Heart left ventricle (tissue), 16 donors: ENCODE measurements around the gene MAGEB5. TPM values are rescaled to one million over a fixed set of nuclear protein-coding genes. Genes with fewer than 3 reads are reported as not detected.

Experiments
- ATAC-seq, 4 donors: fragments of 200-7000 bp; cut with Tn5 transposase; one replicate each; pipeline ENCODE4 v1.9.1; 2020 to 2022; ENCODE audit warnings: moderate library complexity in 4 of 4, mild to moderate bottlenecking in 3 of 4, moderate number of reproducible peaks in 1 of 4
- DNase-seq, 5 donors: peaks; one replicate each; pipeline ENCODE4 v3.0.0-alpha.2; 2020
- H3K27ac ChIP-seq, 12 donors: fragments of 200-600 bp; sonication (generic) in 4 of 12; one replicate each; pipeline versions ENCODE4 v1.5.0 to v1.8.0; 2016 to 2022; ENCODE audit warnings: mild to moderate bottlenecking in 2 of 12
- H3K27me3 ChIP-seq, 9 donors: fragments of 200-600 bp; sonication (generic) in 2 of 9; one replicate each; pipeline versions ENCODE4 v1.5.1 to v1.8.0; 2016 to 2022; ENCODE audit warnings: mild to moderate bottlenecking in 3 of 9
- H3K36me3 ChIP-seq, 9 donors: fragments of 200-600 bp; sonication (generic) in 2 of 9; one replicate each; pipeline versions ENCODE4 v1.5.0 to v1.8.0; 2018 to 2022; ENCODE audit warnings: mild to moderate bottlenecking in 2 of 9
- H3K4me1 ChIP-seq, 12 donors: fragments of 200-600 bp; sonication (generic) in 4 of 12; one replicate each; pipeline versions ENCODE4 v1.5.0 to v1.8.0; 2016 to 2022; ENCODE audit warnings: mild to moderate bottlenecking in 3 of 12
- H3K4me3 ChIP-seq, 12 donors: fragments of 200-600 bp; sonication (generic) in 4 of 12; one replicate each; pipeline versions ENCODE4 v1.5.0 to v1.8.0; 2017 to 2022; ENCODE audit warnings: mild to moderate bottlenecking in 9 of 12, moderate library complexity in 4 of 12
- H3K9me3 ChIP-seq, 12 donors: fragments of 200-600 bp; sonication (generic) in 4 of 12; one replicate each; pipeline versions ENCODE4 v1.5.0 to v1.8.0; 2016 to 2022; ENCODE audit warnings: mild to moderate bottlenecking in 1 of 12
- POLR2A ChIP-seq, 2 donors: fragments of 450-650 bp; IDR thresholded peaks; one replicate each; pipeline ENCODE4 v1.6.1; 2017; ENCODE audit warnings: antibody characterized with exemption in 2 of 2, mild to moderate bottlenecking in 2 of 2, moderate library complexity in 2 of 2
- WGBS, 4 donors: extraction: QIAGEN DNeasy Blood & Tissue Kit in 2 of 4; methylation state at CpG; one replicate each; pipeline versions ENCODE4 v1.1.5 to v1.1.7; 2013 to 2018; 5-methylcytosine and 5-hydroxymethylcytosine counted together
- intact Hi-C, 10 donors: fragments of 100-400 bp; cut with DNase I; formaldehyde crosslinking; loops; one replicate each; pipeline versions ENCODE4 v1.11.1 to v1.14.2; 2022
- polyA plus RNA-seq, 2 donors: library from polyadenylated mRNA; stranded (reverse); fragments of 200-250 nt; gene quantifications; one replicate each; pipeline ENCODE4 v1.2.3, GENCODE V29; 2013
- total RNA-seq, 9 donors: library from RNA; depleted of rRNA in 2 of 9; stranded (reverse); fragments of >200 nt in 2 of 9; fragmentation: NEBNext Ultra II Directional in 3 of 9; extraction: Animal tissue kit (Norgen Biotek cat#: 25700) in 3 of 9; gene quantifications; one replicate each; pipeline versions ENCODE4 v1.1.0 to v1.2.4, GENCODE V29; 2016 to 2023
- TF ChIP-seq, protein P1 (sequence below), 12 donors: fragments of 200-600 bp; sonication (generic) in 4 of 12; IDR thresholded peaks; one replicate each; pipeline versions ENCODE4 v1.5.0 to v1.8.0; 2018 to 2022; ENCODE audit warnings: antibody characterized with exemption in 12 of 12, mild to moderate bottlenecking in 5 of 12
- donor health status: ischemic (EF 13 %, LVEDD 7.1; RV severe dilation, severe dysfunction).
- donor health status: healthy with polysubstance abuse.
- donor health status: DM: no; HTN: yes; CAD: no.
- donor health status: DM: no; HTN: no; CAD: no.
- donor health status: ischemic (EF 25% LVEDD 6.9; RV normal size, moderate dysfunction).
- donor health status: ischemic (EF 25% LVEDD 5.7; RV mildly dilated, moderate dysfunction).
- donor health status: healthy.
- donor health status: DM: yes; HTN: yes; CAD: no.
- donor health status: ischemic (EF 35%, LVEDD 5.7; RV mildly dilated, moderate dysfunction).
- donor health status: nonischemic (EF 11% LVEDD 7.7; RV severe dilation, severe dysfunction).
- donor health status: DM: yes; HTN: yes; CAD: no.
- donor health status: PGD.
- donor health status: ischemic (EF 29% LVEDD 5.4; RV normal size, mild dysfunction).
- donor health status: nonischemic (EF 23%, LVEDD 6.1; RV moderate dilation, normal function).

Gene MAGEB5
- total and polyA plus RNA-seq, 11 donors = not detected

DNA sequence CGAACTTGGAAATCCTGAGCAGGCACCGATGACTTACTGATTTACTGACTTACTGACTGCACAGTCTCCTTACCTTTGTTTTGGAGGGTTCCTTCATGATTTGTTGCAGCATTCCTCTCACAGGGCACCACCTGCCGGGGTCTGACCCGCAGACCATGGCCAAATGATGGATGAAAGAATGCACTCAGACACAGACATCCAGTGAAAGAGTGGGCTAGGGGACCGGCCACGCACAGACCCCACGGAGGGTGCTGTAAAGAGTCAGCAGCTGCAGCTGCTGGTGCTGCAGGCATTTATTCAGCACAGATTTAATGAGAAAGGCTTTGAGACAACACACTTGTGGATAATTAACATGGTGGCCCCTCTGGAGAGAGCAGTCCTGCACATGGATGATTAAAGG is 3.4 kb downstream of the MAGEB5 start:
- no peaks in the 10 kb centered on the region for H3K9me3 ChIP-seq
- DNase-seq = no peak
- no peak overlapping the region for H3K27ac ChIP-seq
- no peaks in the 10 kb centered on the region for H3K4me1 ChIP-seq
- H3K36me3 ChIP-seq = no peaks in the 10 kb centered on the region
- peaks cover 0 to 3% (median 0%) of the 10 kb centered on the region in 9 donors for H3K27me3 ChIP-seq
- TF ChIP-seq POLR2A (IDR thresholded peaks at IDR 0.05) = no peak
- 69 to 87% (median 83%) methylated on average over 7 of the region's 7 CpGs for WGBS, 4 donors
- H3K4me3 ChIP-seq = no peak overlapping the region
- ATAC-seq = no peak
- intact Hi-C loops = no loop called here

DNA sequence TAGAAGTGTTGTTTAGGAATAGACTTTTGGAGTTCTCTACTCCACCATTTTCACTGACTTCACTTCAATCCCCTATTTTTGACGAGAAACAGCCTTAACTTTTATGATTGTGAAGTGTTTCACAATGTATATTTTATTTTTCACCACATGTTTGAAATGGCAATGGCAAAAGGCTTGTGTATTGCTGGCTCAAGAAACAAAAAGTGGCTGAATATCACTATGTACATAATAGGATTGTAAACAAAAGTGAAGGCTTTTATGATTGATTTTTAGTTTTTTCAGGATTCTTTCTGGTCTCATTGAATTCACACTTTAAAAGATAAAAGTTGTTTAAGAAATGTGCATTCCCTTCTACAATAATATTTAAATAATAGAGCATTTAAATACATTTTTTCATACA is 18.2 kb downstream of the MAGEB5 start:
- 50 to 77% (median 62%) methylated on average over 1 of the region's 1 CpG for WGBS, 4 donors
- no peak for DNase-seq
- Histone ChIP-seq H3K27ac (no peak overlapping the region), H3K9me3 (no peaks in the 10 kb centered on the region), H3K27me3 (no peaks in the 10 kb centered on the region), H3K4me3 (no peak overlapping the region), H3K36me3 (no peaks in the 10 kb centered on the region), H3K4me1 (no peaks in the 10 kb centered on the region)
- ATAC-seq = no peak
- TF ChIP-seq POLR2A (IDR thresholded peaks at IDR 0.05) = no peak
- TF ChIP-seq, protein P1, sequence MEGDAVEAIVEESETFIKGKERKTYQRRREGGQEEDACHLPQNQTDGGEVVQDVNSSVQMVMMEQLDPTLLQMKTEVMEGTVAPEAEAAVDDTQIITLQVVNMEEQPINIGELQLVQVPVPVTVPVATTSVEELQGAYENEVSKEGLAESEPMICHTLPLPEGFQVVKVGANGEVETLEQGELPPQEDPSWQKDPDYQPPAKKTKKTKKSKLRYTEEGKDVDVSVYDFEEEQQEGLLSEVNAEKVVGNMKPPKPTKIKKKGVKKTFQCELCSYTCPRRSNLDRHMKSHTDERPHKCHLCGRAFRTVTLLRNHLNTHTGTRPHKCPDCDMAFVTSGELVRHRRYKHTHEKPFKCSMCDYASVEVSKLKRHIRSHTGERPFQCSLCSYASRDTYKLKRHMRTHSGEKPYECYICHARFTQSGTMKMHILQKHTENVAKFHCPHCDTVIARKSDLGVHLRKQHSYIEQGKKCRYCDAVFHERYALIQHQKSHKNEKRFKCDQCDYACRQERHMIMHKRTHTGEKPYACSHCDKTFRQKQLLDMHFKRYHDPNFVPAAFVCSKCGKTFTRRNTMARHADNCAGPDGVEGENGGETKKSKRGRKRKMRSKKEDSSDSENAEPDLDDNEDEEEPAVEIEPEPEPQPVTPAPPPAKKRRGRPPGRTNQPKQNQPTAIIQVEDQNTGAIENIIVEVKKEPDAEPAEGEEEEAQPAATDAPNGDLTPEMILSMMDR (IDR thresholded peaks at IDR 0.05) = no peak
- intact Hi-C loops = no loop called here

DNA sequence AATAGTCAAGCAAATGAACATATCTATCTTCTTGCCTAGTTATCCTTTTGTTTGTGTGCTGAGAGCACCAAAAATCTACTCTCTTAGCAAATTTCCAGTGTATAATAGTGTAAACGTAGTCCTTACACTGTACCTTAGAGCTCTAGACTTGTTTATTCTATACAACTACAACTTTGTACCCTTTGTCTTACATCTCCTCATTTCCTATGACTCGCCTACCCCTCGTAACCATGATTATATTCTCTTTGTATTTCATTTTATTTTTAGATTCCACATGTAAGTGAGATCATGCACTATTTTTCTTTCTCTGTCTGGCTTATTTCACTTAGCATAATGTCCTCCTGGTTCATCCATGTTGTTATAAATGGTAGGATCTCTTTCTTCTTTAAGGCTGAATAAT is 37.6 kb downstream of the MAGEB5 start:
- Histone ChIP-seq H3K36me3 (no peaks in the 10 kb centered on the region), H3K27me3 (no peaks in the 10 kb centered on the region), H3K27ac (no peak overlapping the region), H3K4me3 (no peak overlapping the region), H3K9me3 (no peaks in the 10 kb centered on the region), H3K4me1 (no peaks in the 10 kb centered on the region)
- TF ChIP-seq, protein P1 (IDR thresholded peaks at IDR 0.05) = no peak
- no peak for ATAC-seq
- intact Hi-C loops = no loop called here
- no peak for DNase-seq
- 51 to 67% (median 57%) methylated on average over 3 of the region's 3 CpGs for whole genome bisulfite sequencing, 4 donors

DNA sequence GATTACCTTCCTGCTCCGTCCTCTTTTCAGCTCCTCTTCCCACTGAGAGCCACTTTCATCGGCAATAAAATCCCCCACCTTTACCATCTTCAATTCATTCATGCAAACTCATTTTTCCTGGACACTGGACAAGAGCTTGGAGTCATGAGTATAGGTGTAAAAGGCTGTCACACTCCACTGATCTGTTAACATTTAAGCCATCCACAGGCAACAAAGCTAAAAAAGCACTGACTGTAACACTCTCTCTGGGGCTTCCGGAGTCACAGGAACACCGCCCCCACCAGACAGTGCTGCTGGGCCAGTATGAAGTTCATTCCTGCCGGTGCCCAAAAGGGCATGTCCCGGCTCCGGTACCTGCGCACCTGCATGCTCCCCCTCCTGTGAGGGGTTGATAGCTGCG is 38.5 kb downstream of the MAGEB5 start:
- DNase-seq = no peak
- Histone ChIP-seq H3K36me3 (no peaks in the 10 kb centered on the region), H3K27ac (no peak overlapping the region), H3K4me1 (no peaks in the 10 kb centered on the region), H3K27me3 (no peaks in the 10 kb centered on the region), H3K4me3 (no peak overlapping the region), H3K9me3 (no peaks in the 10 kb centered on the region)
- TF ChIP-seq POLR2A (IDR thresholded peaks at IDR 0.05) = no peak
- TF ChIP-seq, protein P1 (IDR thresholded peaks at IDR 0.05) = no peak
- 81 to 94% (median 89%) methylated on average over 9 of the region's 9 CpGs for WGBS, 4 donors
- intact Hi-C loops = no loop called here
- ATAC-seq = no peak

DNA sequence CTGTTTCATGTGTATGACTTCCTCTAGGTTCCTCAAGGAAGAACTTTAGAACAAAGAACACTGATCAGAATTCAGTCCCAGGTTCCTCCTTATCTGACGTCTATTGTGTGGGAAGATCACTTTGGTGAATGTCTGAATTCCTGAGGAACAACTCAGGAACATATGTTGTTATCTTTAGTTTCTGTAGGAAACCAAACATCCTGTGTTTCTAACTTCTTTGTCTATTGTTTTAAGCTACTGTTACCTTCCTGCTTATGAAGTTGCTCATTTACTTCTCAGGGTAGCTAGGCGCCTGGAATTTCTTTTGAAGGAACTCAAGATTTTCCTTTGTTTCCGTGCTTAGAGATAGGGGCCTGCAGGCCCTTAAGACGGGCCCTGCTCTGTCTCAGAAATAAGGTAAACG is 46.2 kb downstream of the MAGEB5 start:
- peak in 1 of 5 donors; percentile 7 for DNase-seq
- peak overlapping the region in 7 of 12 donors; percentile 9 to 63 (median 39) for H3K27ac ChIP-seq
- 46 to 57% (median 51%) methylated on average over 5 of the region's 5 CpGs for WGBS, 4 donors

More for the DNA sequence above, 46.2 kb downstream of the MAGEB5 start:
- no peak for TF ChIP-seq POLR2A (IDR thresholded peaks at IDR 0.05)
- TF ChIP-seq, protein P1 (IDR thresholded peaks at IDR 0.05) = no peak
- no peaks in the 10 kb centered on the region for H3K36me3 ChIP-seq
- ATAC-seq = peak; percentile 42 to 93 (median 66)
- H3K4me3 ChIP-seq = no peak overlapping the region
- intact Hi-C loops = no loop called here
- no peaks in the 10 kb centered on the region for H3K9me3 ChIP-seq
- H3K27me3 ChIP-seq = no peaks in the 10 kb centered on the region
- no peaks in the 10 kb centered on the region for H3K4me1 ChIP-seq
